Gastroesophageal sphincter (tissue), 2 donors: ENCODE measurements around the gene CDKN2D.

Source experiments
- EP300 ChIP-seq: sonication (generic); formaldehyde crosslinking; IDR thresholded peaks from one replicate; pipeline ENCODE4 v1.6.1; 2017; ENCODE audit warnings: antibody characterized with exemption, mild to moderate bottlenecking
- POLR2A ChIP-seq, 2 donors: fragments of 450-650 bp; IDR thresholded peaks; one replicate each; pipeline ENCODE4 v1.6.1; 2017; ENCODE audit warnings: antibody characterized with exemption in 2 of 2, mild to moderate bottlenecking in 2 of 2, moderate library complexity in 1 of 2
- POLR2AphosphoS5 ChIP-seq: sonication (generic); formaldehyde crosslinking; IDR thresholded peaks from one replicate; pipeline ENCODE4 v1.6.1; 2017; ENCODE audit warnings: antibody characterized with exemption

- TF ChIP-seq POLR2A (IDR thresholded peaks at IDR 0.05) (no peak), POLR2AphosphoS5 (no peak), EP300 (no peak)
Measured at GRCh38 chr19:10537668-10538067, 31.1 kb downstream of the CDKN2D start.
